Caki2 (cell line): ENCODE measurements around the gene ST6GALNAC2. TPM values are rescaled to one million over a fixed set of nuclear protein-coding genes. Genes with fewer than 3 reads are reported as not detected.
"Not testable (repeated sequence)": the region's sequence is repeated elsewhere in the genome, so short reads cannot be mapped to it uniquely, and the experiment has no call there.

Experiments used
- DNase-seq: peaks from one replicate; pipeline ENCODE4 v3.0.0-alpha.2; 2015; ENCODE audit warnings: low read depth
- in situ Hi-C: cut with HindIII; loops from 2 replicates; pipeline ENCODE4 v1.10.0; 2016; ENCODE audit warnings: low sequenced_read_pairs, low pct_unique_long_range_greater_than_20kb, mixed read lengths
- total RNA-seq: library from RNA; depleted of rRNA; stranded (reverse); fragments of >200 nt; shearing (Covaris generic); gene quantifications from 2 replicates; pipeline ENCODE4 v1.2.3, GENCODE V29; 2014; ENCODE audit warnings: low replicate concordance

Gene ST6GALNAC2
- total RNA-seq, 1 experiment from 2014 or later: 2.8 TPM

DNA sequence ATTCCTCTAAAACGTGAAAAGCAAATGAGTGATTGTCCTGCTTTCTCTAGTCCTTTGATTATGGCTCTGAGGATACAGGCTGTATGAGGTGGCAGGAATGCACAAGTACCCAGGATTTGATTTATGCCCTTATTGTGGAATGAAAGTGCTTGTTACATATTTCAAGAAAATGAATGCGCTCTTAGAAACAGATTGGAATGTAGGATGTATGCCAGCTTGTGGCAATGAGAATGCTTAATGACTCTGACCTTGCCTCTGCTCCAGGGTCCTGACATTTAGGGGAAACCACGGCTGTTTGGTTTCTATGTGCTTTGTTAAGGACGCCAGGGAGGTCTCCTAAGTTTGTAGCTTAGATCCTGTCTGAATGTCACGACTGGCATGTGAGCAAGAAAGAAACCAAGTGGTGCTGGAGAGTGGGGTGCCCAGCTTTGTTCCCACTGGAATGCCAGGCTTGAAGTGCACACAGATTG lies 23.8 kb downstream of the ST6GALNAC2 start:
- DNase-seq: no peak
- in situ Hi-C loops: no loop called here

DNA sequence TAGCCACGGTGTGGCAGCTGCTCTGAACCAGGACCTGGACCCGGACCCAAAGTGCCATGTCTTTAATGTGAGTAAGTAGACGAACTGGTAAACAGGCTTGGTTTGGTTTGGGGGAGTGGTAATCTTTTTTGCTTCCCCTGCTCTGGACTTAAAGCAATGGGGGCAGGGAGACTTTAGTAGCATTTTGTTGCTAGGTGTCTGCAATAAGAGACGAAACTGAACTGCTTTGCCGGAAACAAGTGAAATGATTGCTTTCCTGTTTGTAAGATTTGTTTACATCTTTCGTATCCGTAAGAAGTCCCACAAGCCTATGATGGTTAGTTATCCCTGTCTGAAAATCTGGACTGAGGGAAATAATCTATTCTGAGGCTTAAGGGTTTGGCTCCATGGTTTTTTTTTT lies 24.3 kb downstream of the ST6GALNAC2 start:
- in situ Hi-C loops: no loop called here

GRCh38 chr17:76560877-76561221 lies 24.8 kb downstream of the ST6GALNAC2 start:
- in situ Hi-C loops: no loop called here
- no peak for DNase-seq

More for the DNA sequence above, 24.3 kb downstream of the ST6GALNAC2 start:
- DNase-seq: no peak

DNA sequence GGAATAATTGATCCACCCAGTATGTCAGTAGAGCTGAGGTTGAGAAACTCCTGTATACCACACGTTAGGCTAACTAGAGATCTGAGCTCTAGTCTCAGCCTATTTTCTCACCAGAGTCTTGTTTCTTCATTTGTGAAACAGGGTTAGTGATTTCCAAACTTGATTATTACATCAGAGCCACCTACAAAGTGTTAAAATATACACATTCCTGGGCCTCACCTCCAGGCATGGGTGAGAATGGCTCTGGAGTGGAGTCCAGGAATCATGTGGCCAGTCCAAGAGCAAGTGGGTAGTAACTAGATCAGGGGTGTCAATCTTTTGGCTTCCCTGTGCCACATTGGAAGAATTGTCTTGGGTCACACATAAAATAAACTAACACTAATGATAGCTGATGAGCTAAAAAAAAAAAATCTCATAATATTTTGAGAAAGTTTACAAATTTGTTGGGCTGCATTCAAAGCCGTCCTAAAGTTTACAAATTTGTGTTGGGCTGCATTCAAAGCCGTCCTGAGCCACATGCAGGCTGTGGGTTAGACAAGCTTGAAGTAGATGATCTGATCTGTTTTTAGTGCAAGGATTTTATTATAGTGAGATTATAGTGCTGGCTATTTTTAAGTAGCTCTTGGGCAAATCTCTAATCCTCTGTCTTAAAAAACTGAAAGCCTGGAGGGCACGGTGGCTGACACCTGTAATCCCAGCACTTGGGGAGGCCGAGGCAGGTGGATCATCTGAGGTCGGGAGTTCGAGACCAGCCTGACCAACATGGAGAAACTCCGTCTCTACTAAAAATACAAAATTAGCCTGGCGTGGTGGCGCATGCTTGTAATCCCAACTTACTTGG lies 25.4 kb downstream of the ST6GALNAC2 start:
- in situ Hi-C loops: no loop called here

GRCh38 chr17:76559460-76559859 lies 26.2 kb downstream of the ST6GALNAC2 start:
- DNase-seq, in situ Hi-C loops: not testable (repeated sequence)

More for the DNA sequence above, 25.4 kb downstream of the ST6GALNAC2 start:
- DNase-seq: no peak

GRCh38 chr17:76558198-76559095 lies 27.2 kb downstream of the ST6GALNAC2 start:
- in situ Hi-C loops: no loop called here
- no peak for DNase-seq

DNA sequence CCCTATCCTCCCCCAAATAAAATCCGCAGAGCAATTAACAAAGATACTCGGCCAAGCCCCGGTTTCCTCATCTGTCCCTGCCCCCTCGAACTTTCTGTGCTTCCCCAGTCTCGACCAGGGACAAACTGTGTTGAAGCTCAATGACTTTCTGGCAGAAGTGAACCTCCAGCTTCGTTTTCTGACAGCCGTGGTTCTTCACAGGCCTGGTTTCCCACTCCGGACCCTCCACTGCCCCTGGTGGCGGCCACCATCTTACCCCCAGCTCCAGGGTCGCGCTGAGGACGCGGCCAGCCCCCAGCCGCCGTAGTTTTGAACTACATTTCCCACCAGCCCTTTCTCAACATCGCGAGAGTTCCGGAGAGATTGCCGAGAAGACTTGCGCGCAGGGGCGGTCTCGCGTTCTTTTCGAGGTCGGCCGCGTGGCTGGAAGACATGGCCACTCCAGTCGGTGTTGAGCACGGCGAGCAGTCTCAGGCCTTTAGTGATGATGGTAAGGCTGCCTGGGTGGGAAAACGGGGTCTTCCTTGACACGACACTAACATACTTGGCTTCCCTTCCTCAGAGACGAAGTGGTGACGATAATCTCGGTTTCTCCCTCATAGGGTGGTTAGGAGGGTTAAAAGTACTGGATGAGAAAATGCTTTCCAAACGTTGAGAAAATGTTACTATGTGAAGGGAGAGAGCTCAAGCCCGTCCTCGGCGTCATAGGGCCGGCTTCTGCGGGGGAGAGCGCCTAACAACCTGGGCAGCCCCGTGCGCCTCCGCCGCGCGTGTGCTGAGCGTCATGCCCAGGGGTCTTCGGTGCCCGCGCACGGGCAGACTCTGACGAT lies 28.1 kb downstream of the ST6GALNAC2 start:
- in situ Hi-C loops: no loop called here
- peak; percentile 93 for DNase-seq

GRCh38 chr17:76556765-76557367 lies 28.8 kb downstream of the ST6GALNAC2 start:
- DNase-seq: no peak
- in situ Hi-C loops: no loop called here

- peak; percentile 91 for DNase-seq
- in situ Hi-C loops: no loop called here
These were observed 31.5 kb downstream of the ST6GALNAC2 start for GRCh38 chr17:76554131-76554530.

DNA sequence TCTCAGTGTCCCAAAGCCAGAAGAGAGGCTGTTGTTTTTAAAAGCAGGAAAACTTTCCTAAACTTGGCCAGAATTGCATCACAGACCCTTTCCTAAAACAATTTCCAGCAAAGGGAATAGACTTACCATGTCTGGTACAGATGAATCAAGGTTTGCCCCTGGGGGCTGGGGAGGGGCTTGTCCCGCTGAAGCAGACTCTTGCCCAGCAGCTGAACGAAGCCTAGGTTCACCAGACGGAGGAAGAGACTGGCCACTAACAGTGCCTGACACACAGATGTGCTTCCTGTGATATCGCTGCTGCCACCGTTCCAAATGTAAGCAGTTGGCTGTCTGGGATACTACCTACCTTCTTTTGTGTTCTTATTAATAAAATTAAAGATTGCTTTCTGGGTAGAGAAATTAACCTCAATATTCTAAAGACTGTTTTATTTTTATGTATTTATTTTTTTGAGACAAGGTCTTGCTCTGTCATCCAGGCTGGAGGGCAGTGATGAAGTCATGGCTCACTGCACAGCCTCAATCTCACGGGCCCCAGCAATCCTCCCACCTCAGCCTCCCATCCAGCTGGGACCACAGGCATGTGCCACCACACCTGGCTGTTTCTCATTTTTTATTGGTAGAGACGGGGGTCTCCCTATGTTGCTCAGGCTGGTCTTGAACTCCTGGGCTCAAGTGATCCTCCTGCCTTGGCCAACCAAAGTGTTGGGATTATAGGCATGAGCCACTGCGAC lies 32.3 kb downstream of the ST6GALNAC2 start:
- in situ Hi-C loops: no loop called here

DNA sequence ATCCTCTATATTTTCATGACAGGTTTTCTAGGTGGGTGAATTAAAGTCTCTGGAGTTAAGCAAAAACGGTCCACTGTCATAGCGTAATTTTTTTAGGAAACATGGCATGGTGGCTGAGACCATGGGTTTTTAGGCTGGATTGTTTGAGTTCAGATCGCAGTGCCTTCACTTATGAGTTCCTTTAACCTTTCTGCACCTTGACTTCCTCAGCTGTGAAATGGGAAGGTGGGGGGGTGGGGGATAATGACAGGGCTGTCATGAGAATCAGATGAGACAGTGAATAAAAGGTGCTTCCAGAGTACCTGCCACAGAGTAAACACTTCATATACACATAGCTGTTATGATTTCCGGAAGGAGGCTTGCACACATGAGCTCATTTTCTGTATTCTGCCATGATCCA lies 34.0 kb downstream of the ST6GALNAC2 start:
- in situ Hi-C loops: no loop called here
- DNase-seq: no peak

More for the DNA sequence above, 32.3 kb downstream of the ST6GALNAC2 start:
- no peak for DNase-seq

DNA sequence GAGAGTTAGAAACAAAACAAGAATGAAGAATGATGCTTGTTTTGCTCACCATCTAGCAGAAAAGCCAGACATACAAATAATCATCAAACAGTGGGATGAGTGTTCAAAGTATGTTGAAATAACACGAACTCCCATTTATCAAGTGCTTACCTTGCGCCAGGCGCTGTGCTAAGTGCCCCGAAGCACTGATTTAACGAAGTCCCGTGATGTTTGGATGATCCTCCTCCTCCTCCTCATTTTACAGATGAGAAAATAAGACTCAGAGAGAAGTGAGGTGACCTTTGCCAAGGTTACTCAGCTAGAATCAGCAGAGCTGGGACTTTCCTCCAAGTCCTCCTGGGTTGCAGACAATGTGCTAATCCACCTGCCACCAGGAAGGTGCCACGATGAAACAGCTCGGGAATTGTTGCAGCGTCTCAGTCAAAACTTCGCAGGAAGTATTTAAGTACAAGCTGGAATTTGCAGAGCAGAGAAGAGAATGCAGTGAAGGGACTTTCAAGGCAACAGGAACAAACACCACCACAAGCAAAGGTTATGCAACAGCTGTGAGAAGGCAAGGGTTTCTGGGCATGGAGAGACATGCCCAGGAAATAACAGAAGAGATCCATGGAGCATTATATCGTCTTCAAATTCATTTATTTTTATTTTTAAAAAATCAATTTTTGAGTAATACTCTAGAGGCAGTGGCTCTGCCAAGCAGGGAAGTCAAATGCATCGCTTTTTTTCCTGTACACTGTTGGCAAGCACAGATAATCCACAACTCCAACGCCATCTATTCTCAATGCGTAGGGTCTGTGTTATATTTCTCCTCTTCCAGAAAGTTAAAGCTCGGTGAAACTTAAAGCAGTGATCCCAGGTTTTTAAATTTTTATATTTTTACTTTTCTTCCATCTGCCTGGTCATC lies 34.7 kb downstream of the ST6GALNAC2 start:
- in situ Hi-C loops: no loop called here
- peak; percentile 87 for DNase-seq

DNA sequence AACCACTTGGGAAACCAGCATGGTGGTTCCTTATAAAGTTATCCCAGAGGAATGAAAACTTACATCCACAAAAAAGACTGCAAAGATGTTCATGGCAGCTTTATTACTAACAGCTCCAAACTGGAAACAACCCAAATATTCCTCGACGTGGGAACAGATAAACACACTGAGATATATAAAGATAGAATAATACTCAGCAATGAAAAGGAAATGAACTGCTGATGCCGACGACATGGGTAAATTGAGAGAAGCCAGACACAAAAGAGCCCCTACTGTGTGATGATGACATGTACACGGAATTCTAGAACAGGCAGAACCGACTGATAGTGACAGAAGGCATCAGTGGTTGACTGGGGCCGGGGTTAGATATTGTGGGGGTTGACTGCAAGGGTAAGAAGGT lies 36.1 kb downstream of the ST6GALNAC2 start:
- in situ Hi-C loops: no loop called here

GRCh38 chr17:76549215-76549518 lies 36.5 kb downstream of the ST6GALNAC2 start:
- in situ Hi-C loops: no loop called here

More for the DNA sequence above, 36.1 kb downstream of the ST6GALNAC2 start:
- no peak for DNase-seq

GRCh38 chr17:76548378-76549214 lies 37.1 kb downstream of the ST6GALNAC2 start:
- no peak for DNase-seq
- in situ Hi-C loops: no loop called here

More at GRCh38 chr17:76549215-76549518, 36.5 kb downstream of the ST6GALNAC2 start:
- no peak for DNase-seq
